ENCODE results near the gene PXDC1.
"Not testable (repeated sequence)": the region's sequence is repeated elsewhere in the genome, so short reads cannot be mapped to it uniquely, and the experiment has no call there.

PXDC1 gene

DNA sequence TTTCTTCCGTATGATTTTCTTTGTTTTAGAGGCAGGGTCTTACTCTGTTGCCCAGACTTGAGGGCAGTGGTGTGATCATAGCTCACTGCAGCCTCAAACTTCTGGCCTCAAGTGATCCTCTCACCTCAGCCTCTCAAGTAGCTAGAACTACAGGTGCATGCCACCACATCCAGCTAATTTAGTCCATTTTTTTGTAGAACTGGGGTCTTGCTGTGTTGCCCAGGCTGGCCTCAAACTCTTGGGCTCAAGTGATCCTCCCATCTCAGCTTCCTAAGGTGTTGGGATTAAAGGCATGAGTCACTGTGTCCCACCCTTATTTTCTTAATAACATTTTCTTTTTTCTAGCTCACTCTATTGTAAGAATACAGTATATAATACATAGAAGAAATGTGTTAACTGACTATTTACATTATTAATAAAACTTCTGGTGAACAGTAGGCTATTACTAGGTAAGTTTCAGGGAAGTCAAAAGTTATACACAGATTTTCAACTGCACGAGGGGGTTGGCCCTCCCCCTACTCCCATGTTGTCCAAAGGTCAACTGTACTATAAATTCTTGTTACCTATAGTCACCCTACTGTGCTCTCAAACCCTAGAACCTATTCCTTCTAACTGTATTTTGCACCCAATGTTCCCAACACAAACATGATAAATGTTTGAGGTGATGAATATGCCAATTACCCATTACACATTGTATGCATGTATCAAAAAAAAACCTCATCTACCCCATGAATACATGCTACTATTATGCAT, 56.3 kb downstream of the PXDC1 start:
- ATAC-seq (replicated peaks; ENCODE audit: extremely low read depth, poor library complexity, severe bottlenecking), result no peak
- no peak for DNase-seq (ENCODE audit: low spot score in 2 of 2)
- Mint-ChIP-seq H3K4me3 (no peak overlapping the region), H3K27ac (ENCODE audit: low read depth) (no peak overlapping the region), H3K9me3 (no peaks in the 10 kb centered on the region), H3K27me3 (peaks cover 53% of the 10 kb centered on the region), H3K36me3 (ENCODE audit: insufficient read depth) (no peaks in the 10 kb centered on the region), H3K4me1 (no peaks in the 10 kb centered on the region)

DNA sequence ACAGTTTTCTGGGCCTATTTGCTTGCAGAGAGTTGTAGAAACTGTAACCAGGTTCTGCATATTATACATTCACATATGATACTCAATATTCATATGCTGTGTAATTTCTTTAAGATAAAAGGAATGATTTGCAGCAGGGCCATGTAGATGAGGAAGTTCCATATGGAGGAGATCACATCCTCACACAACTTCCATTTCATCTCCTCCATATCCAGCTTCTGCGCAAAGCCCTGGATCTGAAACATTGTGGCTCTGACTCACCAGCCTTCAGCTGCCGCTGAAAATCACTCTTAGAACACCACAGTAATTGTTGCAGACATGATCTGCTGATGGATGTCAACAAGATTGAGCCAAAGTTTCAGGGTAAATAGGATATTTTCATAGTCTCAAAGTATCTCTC, 57.7 kb downstream of the PXDC1 start:
- DNase-seq (ENCODE audit: low spot score in 2 of 2) (no peak), ATAC-seq (replicated peaks; ENCODE audit: extremely low read depth, poor library complexity, severe bottlenecking) (no peak)
- Mint-ChIP-seq H3K27me3 (peaks cover 60% of the 10 kb centered on the region), H3K27ac (ENCODE audit: low read depth) (no peak overlapping the region), H3K9me3 (no peaks in the 10 kb centered on the region), H3K4me3 (no peak overlapping the region), H3K36me3 (ENCODE audit: insufficient read depth) (no peaks in the 10 kb centered on the region), H3K4me1 (no peaks in the 10 kb centered on the region)

DNA sequence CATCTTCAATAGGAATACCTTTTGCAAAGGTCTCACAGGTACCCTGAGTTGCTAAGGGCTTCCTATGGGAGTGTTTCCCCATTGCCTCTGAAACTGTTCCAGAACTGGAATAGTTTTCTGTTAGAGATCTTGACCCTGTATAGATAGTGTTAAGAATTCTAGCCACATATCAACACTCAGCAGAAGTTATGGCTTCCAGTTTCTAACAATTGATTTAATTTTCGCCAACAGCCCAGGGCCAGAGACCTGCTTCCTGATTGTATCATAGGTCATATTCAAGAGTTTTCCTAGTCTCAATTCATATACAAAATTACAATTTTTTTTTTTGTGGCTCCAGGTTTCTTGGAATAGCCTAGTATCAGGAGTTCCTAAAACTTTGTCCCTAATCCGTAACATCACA, 61.0 kb downstream of the PXDC1 start:
- no peak overlapping the region for H3K4me3 Mint-ChIP-seq
- H3K27me3 Mint-ChIP-seq, result peaks cover 59% of the 10 kb centered on the region
- no peaks in the 10 kb centered on the region for H3K4me1 Mint-ChIP-seq
- ATAC-seq (replicated peaks; ENCODE audit: extremely low read depth, poor library complexity, severe bottlenecking) (no peak), DNase-seq (ENCODE audit: low spot score in 2 of 2) (no peak)
- H3K27ac Mint-ChIP-seq (ENCODE audit: low read depth), result no peak overlapping the region
- no peaks in the 10 kb centered on the region for H3K9me3 Mint-ChIP-seq
- no peaks in the 10 kb centered on the region for H3K36me3 Mint-ChIP-seq (ENCODE audit: insufficient read depth)

DNA sequence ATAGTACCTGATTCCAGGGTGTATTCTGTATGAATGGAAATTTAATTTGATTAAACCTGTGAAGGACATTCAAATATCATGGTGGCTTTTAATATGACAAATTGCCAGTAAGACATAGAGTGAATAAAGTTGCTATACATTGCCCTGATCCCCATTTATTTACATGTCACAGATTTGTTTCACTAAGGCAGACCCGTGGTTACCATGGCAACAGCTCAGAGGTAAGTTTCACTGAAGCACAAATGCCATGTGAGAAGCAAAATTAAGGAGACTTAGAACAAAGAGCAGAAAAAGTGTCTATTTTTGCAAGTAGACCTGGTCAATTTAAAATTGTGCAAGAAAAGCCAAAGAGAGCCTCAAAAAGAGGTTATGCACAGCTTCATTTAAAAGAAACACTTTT, 63.7 kb downstream of the PXDC1 start:
- no peaks in the 10 kb centered on the region for H3K4me1 Mint-ChIP-seq
- ATAC-seq (replicated peaks; ENCODE audit: extremely low read depth, poor library complexity, severe bottlenecking), result no peak

DNA sequence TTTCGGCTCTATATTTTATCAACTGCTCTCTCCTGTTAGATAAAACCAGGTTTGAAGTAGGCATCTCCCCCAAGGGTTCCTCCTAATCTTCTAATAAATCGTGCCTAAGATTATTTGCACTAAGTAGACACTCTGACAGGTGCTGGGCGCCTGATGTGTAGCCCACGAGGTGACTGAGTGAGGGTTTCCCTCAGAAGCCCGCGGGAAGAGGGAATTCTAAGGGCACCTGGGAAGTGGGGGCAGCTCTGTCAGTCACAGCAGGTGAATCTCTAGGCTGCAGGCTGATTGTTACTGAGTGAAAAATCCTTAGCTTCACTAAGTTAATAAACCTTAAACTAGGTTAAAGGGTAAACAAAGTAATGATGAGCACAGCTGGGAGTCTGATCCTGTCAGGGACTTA, 68.2 kb downstream of the PXDC1 start:
- ATAC-seq (replicated peaks; ENCODE audit: extremely low read depth, poor library complexity, severe bottlenecking) (no peak), DNase-seq (ENCODE audit: low spot score in 2 of 2) (no peak)
- Mint-ChIP-seq H3K27ac (ENCODE audit: low read depth) (no peak overlapping the region), H3K4me3 (no peak overlapping the region), H3K27me3 (peaks cover 80% of the 10 kb centered on the region), H3K4me1 (no peaks in the 10 kb centered on the region), H3K36me3 (ENCODE audit: insufficient read depth) (no peaks in the 10 kb centered on the region), H3K9me3 (peaks cover 6% of the 10 kb centered on the region)

More for the DNA sequence above, 63.7 kb downstream of the PXDC1 start:
- no peak overlapping the region for H3K4me3 Mint-ChIP-seq
- H3K27ac Mint-ChIP-seq (ENCODE audit: low read depth), result no peak overlapping the region
- H3K9me3 Mint-ChIP-seq, result no peaks in the 10 kb centered on the region
- peaks cover 75% of the 10 kb centered on the region for H3K27me3 Mint-ChIP-seq
- DNase-seq (ENCODE audit: low spot score in 2 of 2), result no peak
- H3K36me3 Mint-ChIP-seq (ENCODE audit: insufficient read depth), result no peaks in the 10 kb centered on the region

DNA sequence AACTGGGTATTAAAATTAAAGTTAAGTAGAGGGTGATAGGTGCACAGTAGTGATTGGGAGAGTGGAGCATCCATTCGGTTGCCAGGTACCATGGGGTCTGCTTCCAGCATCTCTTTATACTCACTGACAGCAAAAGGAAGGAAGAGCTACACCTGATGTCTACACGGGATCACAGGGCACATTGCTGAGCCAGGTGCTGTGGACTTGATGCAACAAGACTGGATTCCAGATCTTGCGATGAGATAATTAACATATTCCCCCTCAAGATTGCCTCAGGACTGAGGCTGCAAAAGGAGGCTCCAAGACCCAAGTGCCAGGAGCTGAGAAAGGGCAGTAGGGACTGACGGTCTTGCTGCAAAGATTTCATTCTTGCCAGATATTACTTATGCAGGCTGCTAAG, 72.6 kb downstream of the PXDC1 start:
- Mint-ChIP-seq H3K27me3 (peaks cover 73% of the 10 kb centered on the region), H3K4me1 (no peaks in the 10 kb centered on the region), H3K36me3 (ENCODE audit: insufficient read depth) (no peaks in the 10 kb centered on the region), H3K4me3 (no peak overlapping the region), H3K9me3 (peaks cover 12% of the 10 kb centered on the region), H3K27ac (ENCODE audit: low read depth) (no peak overlapping the region)
- DNase-seq (ENCODE audit: low spot score in 2 of 2), result no peak
- ATAC-seq (replicated peaks; ENCODE audit: extremely low read depth, poor library complexity, severe bottlenecking), result no peak

DNA sequence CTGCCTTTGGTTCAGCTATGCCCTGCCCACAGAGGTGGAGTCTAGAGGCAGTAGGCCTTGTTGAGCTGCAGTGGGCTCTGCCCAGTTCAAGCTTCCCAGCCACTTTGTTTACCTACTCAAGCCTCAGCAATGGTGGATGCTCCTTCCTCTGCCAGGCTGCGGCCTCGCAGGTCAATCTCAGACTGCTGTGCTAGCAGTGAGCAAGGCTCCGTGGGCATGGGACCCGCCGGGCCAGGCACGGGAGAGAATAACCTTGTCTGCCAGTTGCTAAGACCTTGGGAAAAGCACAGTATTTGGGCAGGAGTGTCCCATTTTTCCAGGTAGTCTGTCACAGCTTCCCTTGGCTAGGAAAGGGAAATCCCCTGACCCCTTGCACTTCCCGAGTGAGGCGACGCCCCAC, 73.8 kb downstream of the PXDC1 start:
- Mint-ChIP-seq H3K9me3 (peaks cover 12% of the 10 kb centered on the region), H3K27me3 (peaks cover 75% of the 10 kb centered on the region)
- H3K4me3 Mint-ChIP-seq; H3K27ac Mint-ChIP-seq (ENCODE audit: low read depth); ATAC-seq (replicated peaks; ENCODE audit: extremely low read depth, poor library complexity, severe bottlenecking); DNase-seq (ENCODE audit: low spot score in 2 of 2); H3K36me3 Mint-ChIP-seq (ENCODE audit: insufficient read depth); H3K4me1 Mint-ChIP-seq: not testable (repeated sequence)

DNA sequence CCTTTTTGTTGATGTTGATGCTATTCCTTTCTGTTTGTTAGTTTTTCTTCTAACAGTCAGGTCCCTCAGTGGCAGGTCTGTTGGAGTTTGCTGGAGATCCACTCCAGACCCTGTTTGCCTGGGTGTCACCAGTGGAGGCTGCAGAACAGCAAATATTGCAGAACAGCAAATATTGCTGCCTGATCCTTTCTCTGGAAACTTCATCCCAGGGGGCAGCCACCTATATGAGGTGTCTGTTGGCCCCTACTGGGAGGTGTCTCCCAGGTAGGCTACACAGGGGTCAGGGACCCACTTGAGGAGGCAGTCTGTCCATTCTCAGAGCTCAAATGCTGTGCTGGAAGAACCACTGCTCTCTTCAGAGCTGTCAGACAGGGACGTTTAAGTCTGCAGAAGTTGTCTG, 74.2 kb downstream of the PXDC1 start:
- H3K9me3 Mint-ChIP-seq, result peaks cover 12% of the 10 kb centered on the region
- not testable (repeated sequence) for ATAC-seq (replicated peaks; ENCODE audit: extremely low read depth, poor library complexity, severe bottlenecking); H3K36me3 Mint-ChIP-seq (ENCODE audit: insufficient read depth); H3K4me1 Mint-ChIP-seq; H3K4me3 Mint-ChIP-seq; DNase-seq (ENCODE audit: low spot score in 2 of 2); H3K27ac Mint-ChIP-seq (ENCODE audit: low read depth)
- peaks cover 71% of the 10 kb centered on the region for H3K27me3 Mint-ChIP-seq

Measured in central memory CD8-positive, alpha-beta T cell (primary cell).